SKM-1 (cell line): Measurements from ENCODE around the gene KRTAP10-11.
"Not testable (repeated sequence)": the region's sequence is repeated elsewhere in the genome, so short reads cannot be mapped to it uniquely, and the experiment has no call there.

Experiments
- DNase-seq: peaks from one replicate; lab custom pipeline; 2025; ENCODE audit not compliant: unreplicated experiment; lab: John Stamatoyannopoulos, UW

The KRTAP10-11 gene

DNA sequence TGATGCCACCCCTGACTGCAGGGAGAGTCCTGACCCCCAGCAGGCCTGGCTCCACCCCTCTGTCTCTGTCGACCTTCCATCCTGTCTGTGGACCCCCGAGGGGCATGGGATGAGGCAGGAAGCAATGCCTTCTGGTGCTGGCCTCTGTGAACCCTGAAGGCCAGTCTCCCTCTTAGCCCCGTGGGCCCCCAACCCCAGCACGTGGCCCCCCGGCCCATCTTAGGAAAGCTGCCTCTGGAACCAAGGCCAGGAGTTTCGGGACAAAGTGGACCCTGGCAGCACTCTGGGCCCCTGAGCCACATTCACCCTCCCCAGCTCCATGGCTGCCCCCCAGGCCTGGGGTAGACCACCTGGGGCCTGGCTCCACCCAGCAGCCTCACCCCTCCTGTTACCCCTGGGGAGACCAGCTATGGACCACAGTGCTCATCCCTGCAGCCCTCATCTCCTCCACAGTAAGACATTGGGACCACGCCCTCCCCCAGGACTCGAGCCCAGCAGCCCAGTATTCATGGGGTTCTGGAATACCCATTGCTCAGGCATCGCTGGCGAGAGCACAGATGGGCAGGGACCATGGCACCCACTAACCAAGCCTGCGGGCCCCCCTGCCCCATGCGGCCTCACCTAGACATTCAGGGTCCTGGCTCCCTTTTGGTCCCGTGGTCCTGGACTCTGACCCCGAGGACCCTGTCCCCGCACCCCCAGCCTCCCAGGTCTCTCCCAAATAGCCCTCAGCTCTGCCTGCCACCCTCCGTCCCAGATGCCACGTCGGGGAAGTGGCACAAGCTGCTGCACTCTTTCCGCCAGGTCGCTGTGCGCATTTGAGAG, 7.5 kb upstream of the KRTAP10-11 start:
- not testable (repeated sequence) for DNase-seq

DNA sequence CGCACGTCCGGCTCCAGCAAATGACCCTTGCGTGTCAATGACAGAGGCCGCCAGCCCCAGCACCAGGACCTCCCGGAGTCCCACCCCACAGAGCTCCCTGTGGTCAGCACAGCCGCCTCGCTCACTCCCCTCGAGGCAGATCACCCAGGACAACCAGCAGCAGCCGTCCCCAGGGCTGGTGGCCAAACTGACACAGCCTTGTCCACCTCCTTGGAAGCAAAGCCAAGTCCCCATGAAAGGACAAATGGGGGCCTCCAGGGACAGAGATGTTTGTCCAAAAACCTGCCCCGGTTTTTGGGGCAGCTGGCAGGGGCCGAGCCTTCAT, 6.9 kb upstream of the KRTAP10-11 start:
- no peak for DNase-seq

DNA sequence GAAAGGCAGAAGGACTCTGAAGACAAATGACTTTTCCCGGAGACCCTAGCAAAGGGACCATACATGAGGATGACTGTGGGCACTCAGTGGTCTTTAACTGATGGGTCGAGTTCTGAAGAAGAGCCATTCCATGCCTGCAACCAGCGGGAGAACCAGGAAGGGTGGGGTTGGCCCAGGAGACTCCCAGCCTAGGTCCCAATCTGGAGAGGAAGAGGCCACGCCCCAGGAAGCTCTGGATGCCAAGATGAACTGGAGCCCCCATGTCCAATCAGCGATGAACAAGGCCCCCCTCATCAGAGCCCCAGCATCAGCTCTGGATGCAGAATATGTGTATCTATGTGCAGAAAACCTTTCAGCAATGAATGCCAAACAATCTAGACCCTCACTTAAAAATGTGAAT, 5.5 kb upstream of the KRTAP10-11 start:
- DNase-seq: no peak

DNA sequence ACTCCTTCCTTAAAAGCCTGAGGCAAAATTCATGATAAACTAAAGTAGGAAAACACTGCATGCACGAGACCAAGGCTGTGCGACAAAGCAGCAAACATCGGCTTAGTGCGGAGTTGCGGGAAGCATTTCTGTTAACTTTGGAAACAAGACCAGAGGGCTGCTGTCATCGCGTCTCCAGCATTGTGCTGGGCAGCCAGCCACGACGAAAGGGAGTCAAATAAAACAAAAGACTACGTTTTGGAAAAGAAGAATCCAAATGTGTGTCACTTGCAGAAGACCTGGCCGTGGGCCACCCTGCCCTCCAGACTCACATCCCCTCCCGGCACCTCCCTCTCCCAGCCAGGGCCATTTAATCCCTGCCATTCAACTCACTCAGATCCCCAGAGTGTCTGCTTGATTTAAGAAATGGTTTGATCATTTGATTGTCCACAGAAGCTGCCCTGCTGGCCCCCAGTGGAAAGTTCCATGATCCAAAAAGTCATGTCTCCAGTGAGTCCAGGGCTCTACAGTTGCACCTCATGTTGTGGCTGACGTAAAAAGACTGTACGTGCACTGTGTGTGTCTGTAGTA, 2.4 kb upstream of the KRTAP10-11 start:
- no peak for DNase-seq

DNA sequence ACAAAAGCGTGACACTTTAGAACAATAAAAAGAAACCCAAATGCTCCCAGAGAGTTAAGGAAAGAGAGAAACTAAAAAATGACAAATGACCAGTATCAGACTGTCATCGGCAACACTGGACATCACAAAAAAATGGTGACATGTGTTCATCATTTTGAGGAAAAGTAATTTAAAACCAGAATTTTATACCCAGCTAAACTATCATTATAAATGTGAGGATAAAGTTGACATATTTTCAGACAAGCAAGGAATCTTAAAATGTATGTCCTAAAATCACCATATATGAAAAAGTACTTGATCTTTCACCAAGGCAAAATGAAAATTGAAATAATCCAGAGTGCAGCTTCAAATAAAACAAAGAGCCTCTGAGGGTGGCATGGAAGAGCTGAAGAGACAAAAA, 1.3 kb upstream of the KRTAP10-11 start:
- no peak for DNase-seq

DNA sequence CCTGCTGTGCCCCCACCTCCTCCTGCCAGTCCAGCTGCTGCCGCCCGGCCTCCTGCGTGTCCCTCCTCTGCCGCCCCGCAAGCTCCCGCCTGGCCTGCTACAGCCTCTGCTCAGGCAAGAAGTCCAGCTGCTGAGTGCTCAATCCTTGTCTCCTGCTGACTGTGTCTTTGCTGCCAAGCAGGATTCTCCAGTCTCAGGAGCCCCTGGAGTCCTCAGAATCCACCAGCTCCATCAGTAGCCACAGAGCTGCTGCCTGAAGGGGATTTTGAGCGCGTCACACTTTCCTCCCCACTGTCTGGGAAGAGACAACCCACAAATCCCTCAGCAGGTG, 973 bp downstream of the KRTAP10-11 start:
- DNase-seq: no peak

DNA sequence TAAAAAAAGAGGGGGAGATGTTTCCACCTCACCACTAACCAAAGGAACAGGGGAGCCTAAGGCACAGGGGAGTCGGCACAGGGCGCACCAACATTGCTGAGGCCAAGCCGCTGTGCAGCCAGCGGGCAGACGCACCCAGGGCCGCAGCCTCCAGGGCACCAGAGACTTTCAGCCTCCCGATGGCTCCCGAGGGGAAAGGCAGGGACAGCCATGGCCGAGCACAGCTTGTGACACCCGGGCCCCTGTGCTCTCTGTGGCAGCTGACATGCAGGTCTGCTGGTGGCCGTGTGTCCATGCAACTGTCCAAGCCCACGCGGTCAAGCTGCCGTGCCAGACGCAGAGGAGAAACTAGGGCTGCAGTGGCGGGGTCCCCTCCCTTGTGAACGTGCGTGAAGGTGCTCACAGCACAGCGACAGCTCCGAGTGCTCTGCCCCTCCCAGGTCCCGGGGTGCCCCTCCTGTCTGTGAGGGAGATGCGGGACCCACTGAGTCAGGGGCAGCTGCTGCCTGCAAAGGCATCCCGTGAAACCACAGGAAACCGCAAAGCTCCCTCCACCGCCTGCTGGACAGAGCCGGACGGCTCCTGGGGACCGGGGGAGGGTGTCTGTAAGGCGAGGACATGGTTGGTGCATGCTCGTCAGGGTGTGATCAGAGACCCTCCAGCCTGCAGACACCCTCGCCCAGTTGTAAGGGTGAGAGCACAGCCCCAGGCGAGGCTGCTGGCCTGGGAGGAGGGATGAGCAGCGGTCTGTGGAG, 2.5 kb downstream of the KRTAP10-11 start:
- DNase-seq: no peak

DNA sequence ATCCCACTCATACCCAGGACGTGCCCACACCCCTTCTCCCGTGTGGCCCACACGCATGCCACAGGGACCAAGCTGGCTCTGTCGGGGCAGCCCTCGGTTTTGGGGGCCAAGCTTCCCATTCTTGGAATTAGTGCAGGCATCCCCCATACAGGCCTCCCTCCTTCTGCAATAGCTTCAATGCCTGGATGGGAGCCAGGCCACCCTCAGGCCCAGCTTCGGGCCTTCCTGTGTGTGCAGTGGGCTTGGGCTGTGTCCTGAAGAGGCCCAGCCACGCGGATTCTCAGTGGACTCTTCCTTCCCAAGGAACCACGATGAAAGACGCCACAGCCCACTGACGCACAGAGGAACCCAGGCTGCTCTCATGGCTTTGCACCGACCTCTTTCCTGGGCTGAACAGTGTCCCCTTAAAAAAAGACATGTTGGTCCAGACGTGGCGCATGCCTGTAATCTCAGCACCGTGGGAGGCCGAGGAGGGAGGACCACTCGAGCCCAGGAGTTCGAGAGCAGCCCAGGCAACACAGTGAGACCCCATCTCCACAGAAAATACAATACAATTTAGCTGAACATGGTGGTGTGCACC, 3.4 kb downstream of the KRTAP10-11 start:
- DNase-seq: no peak

DNA sequence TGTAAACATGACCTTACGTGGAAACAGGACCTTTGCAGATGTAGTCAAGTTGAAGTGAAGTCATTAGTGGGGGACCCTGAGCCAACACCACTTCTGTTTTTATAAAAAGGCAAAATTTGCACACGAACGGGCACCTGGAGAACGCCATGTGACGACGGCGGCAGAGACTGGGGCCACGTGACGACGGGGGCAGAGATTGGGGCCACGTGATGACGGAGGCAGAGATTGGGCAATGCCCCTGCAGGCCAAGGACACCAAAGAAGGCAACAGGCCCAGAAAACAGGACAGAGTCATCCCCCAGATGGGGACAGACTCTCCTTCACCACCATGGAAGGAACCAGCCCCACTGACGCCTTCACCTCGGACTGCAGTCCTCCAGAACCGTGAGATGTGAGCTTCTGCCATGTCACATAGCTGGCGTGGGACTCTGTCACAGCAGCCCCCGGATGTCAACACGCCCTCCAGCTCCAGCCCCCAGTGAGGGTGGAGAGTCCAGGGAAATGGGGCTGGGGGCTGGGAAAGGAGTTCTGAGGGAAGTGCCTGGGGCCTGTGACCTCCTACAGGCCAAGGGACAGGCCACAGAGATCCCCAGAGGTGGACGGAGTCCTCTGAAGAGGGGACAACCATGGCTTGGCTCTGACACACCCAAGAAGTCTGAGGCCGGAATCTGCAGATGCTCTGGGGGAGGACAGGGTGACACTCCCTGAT, 4.2 kb downstream of the KRTAP10-11 start:
- DNase-seq: no peak

DNA sequence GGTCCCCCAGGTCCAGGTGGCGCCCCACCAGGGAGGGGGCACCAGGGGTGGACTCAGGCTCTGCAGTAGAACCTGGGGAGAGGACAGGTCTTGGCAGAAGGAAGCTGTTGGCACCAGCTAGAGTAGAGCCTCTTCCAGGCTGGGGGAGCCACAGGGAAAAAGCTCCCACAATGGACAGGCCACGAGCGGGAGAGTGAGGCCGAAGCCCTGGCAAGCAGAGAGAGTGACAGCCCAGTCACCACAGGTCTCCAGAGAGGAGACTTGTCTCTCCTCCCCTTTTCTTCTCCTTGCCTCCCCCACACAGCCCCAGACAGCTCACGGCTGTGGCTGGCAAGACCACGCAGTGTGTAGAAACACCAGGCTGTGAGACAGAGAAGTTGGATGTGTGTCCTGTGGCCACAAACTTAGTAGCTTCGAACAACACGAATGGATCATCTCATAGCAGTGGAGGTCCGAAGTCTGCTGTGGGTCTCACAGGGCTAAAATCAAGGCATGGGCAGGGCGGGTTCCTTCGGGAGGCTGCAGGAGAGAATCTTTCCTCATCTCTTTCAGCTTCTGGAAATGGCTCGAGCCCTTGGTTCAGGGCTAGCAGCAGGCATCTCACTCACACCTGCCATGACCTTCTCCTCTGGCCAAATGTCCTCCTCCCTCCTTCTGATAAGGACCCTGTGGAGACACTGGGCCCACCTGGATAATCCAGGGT, 4.9 kb downstream of the KRTAP10-11 start:
- no peak for DNase-seq

DNA sequence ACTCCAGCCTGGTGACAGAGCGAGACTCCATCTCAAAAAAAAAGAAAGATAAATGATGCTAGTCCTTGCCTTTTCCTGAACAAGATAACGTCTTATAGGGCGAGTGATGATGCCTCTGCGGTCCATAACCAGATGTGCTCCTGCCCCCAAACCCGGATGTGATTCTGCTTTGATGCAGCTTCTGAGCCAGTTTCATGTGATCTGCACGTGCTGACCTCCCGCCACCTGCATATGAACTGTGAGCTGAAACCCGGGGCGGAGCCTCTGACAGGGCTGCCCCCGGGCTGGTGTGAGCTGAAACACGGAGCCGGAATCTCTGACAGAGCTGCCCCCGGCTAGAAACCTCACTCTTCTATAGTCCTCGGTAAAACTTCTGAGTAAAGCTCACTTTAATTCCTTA, 6.9 kb downstream of the KRTAP10-11 start:
- no peak for DNase-seq

DNA sequence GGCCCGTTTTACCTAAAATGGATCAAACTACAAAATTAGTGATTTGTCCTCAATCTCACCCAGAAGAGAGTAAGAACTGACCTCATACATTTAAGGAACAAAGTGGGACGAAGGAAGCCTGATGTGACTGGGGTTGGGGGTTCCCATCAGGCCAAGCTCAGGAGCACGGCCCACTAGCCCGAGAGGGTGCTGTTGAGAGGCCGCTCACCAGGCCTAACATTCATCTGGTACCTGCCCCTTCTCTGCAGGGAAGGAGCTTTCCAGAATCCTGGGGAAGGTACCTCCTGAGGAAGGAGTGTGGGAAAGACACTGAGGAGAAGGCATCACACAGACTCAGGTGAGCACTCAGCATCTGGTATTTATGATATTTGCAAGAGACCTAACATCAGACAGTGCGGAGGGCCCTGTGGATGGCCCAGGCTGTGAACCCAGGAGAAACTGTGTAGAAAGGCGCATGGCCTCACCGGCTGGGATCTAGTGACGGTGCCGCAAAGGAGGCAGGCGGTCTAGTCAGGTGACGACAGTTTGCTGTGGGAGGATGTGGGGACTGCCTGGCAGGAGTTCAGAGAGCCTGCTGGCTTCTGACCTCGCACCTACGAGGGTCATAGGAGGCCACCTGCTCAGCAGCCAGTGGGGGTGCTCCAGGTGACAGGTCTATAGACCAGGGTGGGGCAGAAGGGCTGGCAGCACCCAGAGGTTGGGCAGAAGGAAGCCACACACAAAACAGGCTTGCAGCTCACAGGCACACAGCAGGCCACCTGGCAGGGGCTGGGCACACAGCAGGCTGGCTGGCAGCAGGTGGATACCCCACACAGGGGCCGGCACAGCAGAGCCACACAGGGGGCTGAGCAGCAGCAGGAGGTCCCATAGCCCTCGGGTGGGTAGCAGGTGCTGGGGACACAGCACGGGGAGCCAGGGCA, 7.7 kb downstream of the KRTAP10-11 start:
- DNase-seq: no peak

DNA sequence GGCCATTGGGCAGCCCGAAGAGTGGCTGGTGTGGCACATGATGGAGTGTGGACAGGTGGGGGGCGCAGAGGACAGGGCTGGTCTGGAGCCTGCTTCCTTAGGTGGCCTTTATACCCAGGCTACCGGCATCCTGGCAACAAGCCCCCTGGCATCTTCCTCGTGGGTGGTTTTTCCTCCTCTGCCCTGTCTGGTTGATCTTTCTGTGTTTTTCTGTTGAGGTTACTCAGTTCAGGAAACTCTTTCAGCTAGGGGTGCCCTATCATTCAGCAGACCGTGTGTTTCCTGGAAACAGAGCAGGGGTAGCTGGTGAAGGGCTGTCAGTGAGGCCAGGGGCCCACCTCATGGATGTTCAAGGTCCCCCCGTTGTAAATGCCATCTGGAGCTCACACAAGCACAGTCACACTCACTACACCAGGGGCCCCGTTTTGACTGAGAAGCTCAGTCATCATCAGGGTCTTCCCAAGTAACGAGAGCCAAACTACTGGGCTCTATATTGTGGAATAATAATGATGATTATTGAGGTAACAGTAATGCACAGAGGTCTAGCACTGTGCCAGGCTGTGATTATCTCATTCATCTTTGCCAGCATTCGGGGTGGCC, 8.5 kb downstream of the KRTAP10-11 start, which contains the start of gene KRTAP12-4:
Gene KRTAP12-4 (minus strand): TSS at position 84 of the 600 bp plus-strand sequence. CDS start 45 bp downstream, at position 39.
- DNase-seq: no peak

DNA sequence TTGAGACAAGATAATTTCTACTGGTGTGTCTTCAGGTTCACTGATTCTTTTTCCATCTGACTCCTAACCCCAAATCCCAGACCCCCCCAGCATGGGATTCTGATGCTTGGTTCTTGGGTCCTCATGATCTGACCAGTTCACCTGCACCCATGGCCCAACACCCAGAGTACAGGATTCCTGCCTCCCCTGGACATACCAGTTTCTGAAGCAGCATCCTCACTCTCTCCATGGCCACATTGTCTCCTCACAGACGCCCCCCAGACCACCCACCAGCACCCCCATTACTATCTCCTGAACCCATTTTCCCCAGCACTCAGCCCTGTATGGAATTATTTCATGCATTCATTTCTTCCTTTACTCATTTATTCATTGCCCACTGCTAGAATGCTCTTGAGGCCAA, 10.7 kb downstream of the KRTAP10-11 start:
- no peak for DNase-seq

DNA sequence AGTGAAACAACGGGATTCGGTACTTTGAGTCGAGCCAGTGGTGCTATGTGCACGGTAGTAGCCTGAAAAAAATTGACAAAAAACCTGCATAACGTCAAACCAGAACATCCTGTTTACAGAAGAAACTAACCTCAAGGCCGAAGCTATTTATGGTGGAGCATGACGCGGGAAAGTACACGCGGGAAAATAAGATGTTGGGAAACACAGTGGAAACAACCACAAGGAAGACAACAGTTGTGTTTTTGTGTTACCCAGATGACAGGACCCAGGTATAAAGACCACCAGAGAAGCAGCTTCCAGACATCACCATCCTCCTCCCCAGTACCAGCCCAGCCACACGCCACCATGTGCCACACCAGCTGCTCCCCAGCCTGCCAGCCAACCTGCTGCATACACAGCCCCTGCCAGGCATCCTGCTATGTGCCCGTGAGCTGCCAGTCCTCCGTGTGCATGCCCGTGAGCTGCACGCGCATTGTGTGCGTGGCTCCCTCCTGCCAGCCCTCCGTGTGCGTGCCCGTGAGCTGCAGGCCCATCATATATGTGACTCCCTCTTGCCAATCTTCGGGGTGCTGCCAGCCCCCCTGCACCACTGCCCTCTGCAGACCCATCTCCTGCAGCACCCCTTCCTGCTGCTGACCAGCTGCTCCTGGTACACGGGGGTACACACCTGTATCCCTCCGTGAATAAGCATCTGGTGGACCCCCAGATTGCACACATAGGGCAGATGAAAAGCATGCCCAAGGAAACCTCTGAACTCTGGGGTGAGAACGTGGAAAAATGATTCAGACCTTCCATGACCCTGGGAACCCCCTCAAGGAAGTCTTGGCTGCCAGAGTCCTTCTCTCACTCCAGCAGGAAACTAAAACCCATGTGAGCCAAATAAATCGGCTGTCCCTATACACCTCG, 11.7 kb downstream of the KRTAP10-11 start, which contains the start of gene KRTAP12-3:
Gene KRTAP12-3 (plus strand): TSS at position 298 of the 906 bp plus-strand sequence. CDS start 48 bp downstream, at position 346.
- DNase-seq: no peak

DNA sequence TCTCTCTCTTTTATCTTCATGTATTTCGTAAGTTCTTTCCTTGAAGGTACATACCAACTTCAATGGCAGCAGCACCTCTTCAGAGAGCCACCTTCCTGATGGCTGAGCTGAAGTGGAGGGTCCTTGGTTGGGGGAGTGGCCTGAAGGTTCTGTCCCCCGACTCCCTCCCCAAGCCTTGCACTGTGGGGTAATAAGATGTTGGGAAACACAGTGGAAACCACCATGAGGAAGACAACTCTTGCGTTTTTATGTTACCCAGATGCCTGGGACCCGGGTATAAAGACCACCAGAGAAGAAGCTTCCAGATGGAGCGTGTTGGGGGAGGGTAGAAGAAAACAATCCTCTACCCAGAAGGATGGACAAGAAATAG, 12.3 kb downstream of the KRTAP10-11 start:
- no peak for DNase-seq

DNA sequence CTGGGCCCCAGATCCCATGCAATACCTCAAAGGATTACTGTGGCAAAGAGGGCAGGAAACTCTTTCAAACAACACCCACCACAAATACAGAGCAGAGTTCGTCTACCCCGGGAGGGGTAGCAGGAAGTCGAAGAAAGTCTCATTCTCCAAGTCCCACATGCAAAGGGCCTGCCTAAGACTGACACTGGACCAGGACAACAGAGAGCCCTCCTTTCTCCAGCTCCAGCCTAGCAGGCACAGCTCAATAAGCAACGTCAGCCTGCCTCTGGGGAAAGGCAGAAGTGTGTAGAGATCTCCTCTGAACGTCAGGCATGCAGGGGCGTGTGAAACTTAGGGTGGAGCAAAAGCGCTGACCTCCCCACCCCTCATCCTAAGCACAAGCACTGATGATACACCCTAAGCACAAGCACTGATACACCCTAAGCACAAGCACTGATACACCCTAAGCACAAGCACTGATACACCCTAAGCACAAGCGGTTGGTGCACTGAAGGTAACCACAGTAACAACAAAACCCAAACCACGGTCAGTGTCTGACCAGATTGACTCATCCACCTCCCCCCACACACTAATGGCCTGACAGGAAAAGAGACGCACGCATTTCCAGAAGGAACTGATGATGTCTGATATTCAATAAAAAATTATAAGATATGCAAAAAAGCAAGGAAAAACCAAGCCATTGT, 12.8 kb downstream of the KRTAP10-11 start:
- no peak for DNase-seq
